Smooth muscle cell (in vitro differentiated cells): Measurements from ENCODE around the gene XRCC2. TPM values are rescaled to one million over a fixed set of nuclear protein-coding genes. Genes with fewer than 3 reads are reported as not detected.
"Not testable (repeated sequence)": the region's sequence is repeated elsewhere in the genome, so short reads cannot be mapped to it uniquely, and the experiment has no call there.

ENCODE experiments used
- DNase-seq: peaks from one replicate; lab custom pipeline; 2025; ENCODE audit not compliant: unreplicated experiment; lab: John Stamatoyannopoulos, UW
- H2AFZ ChIP-seq: fragments of 200-600 bp; sonication (generic); 2 replicates; pipeline ENCODE4 v1.6.0; 2016; ENCODE audit warnings: antibody characterized with exemption, low read depth, mild to moderate bottlenecking
- H3F3A ChIP-seq: fragments of 200-600 bp; sonication (generic); 2 replicates; pipeline ENCODE4 v1.6.0; 2017; ENCODE audit warnings: antibody characterized with exemption, low read depth
- H3K27ac ChIP-seq: fragments of 200-600 bp; sonication (generic); 2 replicates; pipeline ENCODE4 v1.5.1; 2016; ENCODE audit warnings: low read depth, mild to moderate bottlenecking
- H3K27me3 ChIP-seq: fragments of 200-600 bp; sonication (generic); 2 replicates; pipeline ENCODE4 v1.6.1; 2016; ENCODE audit warnings: low read depth, mild to moderate bottlenecking
- H3K36me3 ChIP-seq: fragments of 200-600 bp; sonication (generic); 2 replicates; pipeline ENCODE4 v1.5.1; 2016; ENCODE audit warnings: low read depth
- H3K4me1 ChIP-seq: fragments of 200-600 bp; sonication (generic); 2 replicates; pipeline ENCODE4 v1.5.1; 2016; ENCODE audit warnings: low read depth
- H3K4me2 ChIP-seq: fragments of 200-600 bp; sonication (generic); 2 replicates; pipeline ENCODE4 v1.6.0; 2016; ENCODE audit warnings: mild to moderate bottlenecking
- H3K4me3 ChIP-seq: fragments of 200-600 bp; sonication (generic); 2 replicates; pipeline ENCODE4 v1.5.1; 2016; ENCODE audit warnings: mild to moderate bottlenecking
- H3K79me2 ChIP-seq: fragments of 200-600 bp; sonication (generic); 2 replicates; pipeline ENCODE4 v1.6.0; 2016; ENCODE audit warnings: low read depth, mild to moderate bottlenecking
- H3K9ac ChIP-seq: fragments of 200-600 bp; sonication (generic); 2 replicates; pipeline ENCODE4 v1.6.0; 2016; ENCODE audit warnings: low read depth
- H3K9me3 ChIP-seq: fragments of 200-600 bp; sonication (generic); replicated peaks from 2 replicates; pipeline ENCODE4 v1.5.1; 2016; ENCODE audit warnings: low read depth
- H4K20me1 ChIP-seq: fragments of 200-600 bp; sonication (generic); 2 replicates; pipeline ENCODE4 v1.6.0; 2016; ENCODE audit warnings: low read depth
- CTCF ChIP-seq: fragments of 200-600 bp; sonication (generic); IDR thresholded peaks from 2 replicates; pipeline ENCODE4 v1.5.1; 2017; ENCODE audit warnings: borderline replicate concordance, mild to moderate bottlenecking, antibody characterized with exemption; ENCODE audit not compliant: insufficient read depth, poor library complexity, severe bottlenecking
- WGBS: methylation state at CpG from one replicate; pipeline ENCODE4 v1.1.7; 2016; ENCODE audit warnings: low lambda C conversion rate; 5-methylcytosine and 5-hydroxymethylcytosine counted together
- polyA plus RNA-seq: library from polyadenylated mRNA; unstranded; fragments of >200 nt; fragmentation: Nextera tagmentation; extraction: Ambion mirVana; gene quantifications from 2 replicates; pipeline ENCODE4 v1.2.1, GENCODE V29; 2016
- total RNA-seq: library from RNA; depleted of rRNA; stranded (reverse); fragments of >200 nt; gene quantifications from 2 replicates; pipeline ENCODE4 v1.2.3, GENCODE V29; 2014

The XRCC2 gene
- total and polyA plus RNA-seq, 2 experiments from 2014 or later, result 0.72 to 1.8 TPM

- H3K36me3 ChIP-seq, result no peaks in the 10 kb centered on the region
- no peak for TF ChIP-seq CTCF
- H4K20me1 ChIP-seq, result no peaks in the 10 kb centered on the region
- H3K27me3 ChIP-seq, result no peaks in the 10 kb centered on the region
- no peaks in the 10 kb centered on the region for H3F3A ChIP-seq
- no peak overlapping the region for H3K9ac ChIP-seq
- H3K4me1 ChIP-seq, result no peaks in the 10 kb centered on the region
- H3K4me2 ChIP-seq, result no peak overlapping the region
- no peak overlapping the region for H2AFZ ChIP-seq
- H3K27ac ChIP-seq, result no peak overlapping the region
- no peak for DNase-seq
- H3K9me3 ChIP-seq, result no peaks in the 10 kb centered on the region
- no peak overlapping the region for H3K4me3 ChIP-seq
- H3K79me2 ChIP-seq, result no peaks in the 10 kb centered on the region
Observed at GRCh38 chr7:152699079-152699478, 23.1 kb upstream of the XRCC2 start.

GRCh38 chr7:152697268-152697974 lies 21.5 kb upstream of the XRCC2 start:
- H3K9me3 ChIP-seq, H3K4me2 ChIP-seq, H3K27me3 ChIP-seq, H3K9ac ChIP-seq, DNase-seq, H3K4me3 ChIP-seq, H2AFZ ChIP-seq, H3K79me2 ChIP-seq, H4K20me1 ChIP-seq, H3F3A ChIP-seq, H3K36me3 ChIP-seq, H3K27ac ChIP-seq, H3K4me1 ChIP-seq: not testable (repeated sequence)
- WGBS, result 74% methylated on average over 11 of the region's 12 CpGs

- H3K4me3 ChIP-seq, H3K4me2 ChIP-seq, H3K36me3 ChIP-seq, DNase-seq, H3K4me1 ChIP-seq, H3K27ac ChIP-seq, H3K27me3 ChIP-seq, H2AFZ ChIP-seq, H3K9me3 ChIP-seq, H3F3A ChIP-seq, H3K79me2 ChIP-seq, H4K20me1 ChIP-seq, H3K9ac ChIP-seq: not testable (repeated sequence)
- WGBS, result 93% methylated on average over 2 of the region's 2 CpGs
Observed at GRCh38 chr7:152692196-152692595, 16.3 kb upstream of the XRCC2 start.

- 84% methylated on average over 12 of the region's 12 CpGs for WGBS
Observed at GRCh38 chr7:152683297-152683696, 7.4 kb upstream of the XRCC2 start.

More at GRCh38 chr7:152683297-152683696, 7.4 kb upstream of the XRCC2 start:
- Histone ChIP-seq H3K36me3 (no peaks in the 10 kb centered on the region), H2AFZ (no peak overlapping the region), H3F3A (no peaks in the 10 kb centered on the region), H3K4me3 (no peak overlapping the region), H3K4me2 (no peak overlapping the region), H3K4me1 (no peaks in the 10 kb centered on the region), H3K27ac (no peak overlapping the region), H3K79me2 (no peaks in the 10 kb centered on the region), H3K9ac (no peak overlapping the region), H4K20me1 (no peaks in the 10 kb centered on the region), H3K9me3 (no peaks in the 10 kb centered on the region), H3K27me3 (no peaks in the 10 kb centered on the region)
- DNase-seq, result no peak
- no peak for TF ChIP-seq CTCF
